Activated CD8-positive, alpha-beta memory T cell treated with anti-CD3 and anti-CD28 coated beads for 4 hours (primary cell): ENCODE measurements around the gene KIF16B.

Experiments
- DNase-seq, 2 donors: peaks; one replicate each; pipeline ENCODE4 v3.0.0-alpha.2; 2020; ENCODE audit warnings: low read depth in 2 of 2

KIF16B gene

DNA sequence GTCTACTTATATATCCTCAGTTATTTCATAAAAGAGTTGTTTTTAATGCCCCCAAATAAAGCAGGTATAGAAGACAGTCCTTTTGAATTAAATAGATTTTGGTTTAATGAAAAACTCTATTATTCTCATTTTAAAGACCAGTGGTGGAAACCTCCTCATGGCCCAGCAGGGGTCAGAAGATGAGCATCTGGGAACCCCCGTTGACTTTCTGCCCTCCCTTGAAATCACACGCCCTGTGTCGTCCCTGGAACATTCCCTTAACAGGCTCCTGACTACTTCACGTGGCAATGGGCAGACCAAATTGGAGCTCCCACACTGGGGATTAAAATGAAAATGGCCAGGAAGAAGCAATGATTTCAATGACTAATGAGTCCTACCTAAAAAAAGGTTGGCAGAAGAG lies 220.9 kb downstream of the KIF16B start:
- no peak for DNase-seq

DNA sequence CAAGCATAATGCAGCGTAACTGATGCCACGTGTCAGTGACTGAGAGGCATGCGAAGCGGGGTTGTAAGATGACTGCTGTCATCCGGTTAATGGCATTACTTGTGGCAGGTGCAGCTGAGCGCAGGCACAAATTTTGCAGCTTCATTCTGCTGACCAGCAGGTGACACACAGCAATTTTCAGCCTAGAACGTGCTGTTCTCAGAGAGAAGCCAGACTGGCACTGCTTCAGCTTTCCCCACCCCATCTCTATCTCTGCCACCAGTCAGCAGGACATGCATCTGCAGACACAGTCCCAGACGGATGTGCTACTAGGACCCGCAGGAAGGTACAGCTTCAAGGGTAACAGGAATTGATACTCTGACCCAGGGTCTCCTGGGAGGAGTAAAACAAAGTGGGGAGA lies 221.8 kb downstream of the KIF16B start:
- DNase-seq = no peak

DNA sequence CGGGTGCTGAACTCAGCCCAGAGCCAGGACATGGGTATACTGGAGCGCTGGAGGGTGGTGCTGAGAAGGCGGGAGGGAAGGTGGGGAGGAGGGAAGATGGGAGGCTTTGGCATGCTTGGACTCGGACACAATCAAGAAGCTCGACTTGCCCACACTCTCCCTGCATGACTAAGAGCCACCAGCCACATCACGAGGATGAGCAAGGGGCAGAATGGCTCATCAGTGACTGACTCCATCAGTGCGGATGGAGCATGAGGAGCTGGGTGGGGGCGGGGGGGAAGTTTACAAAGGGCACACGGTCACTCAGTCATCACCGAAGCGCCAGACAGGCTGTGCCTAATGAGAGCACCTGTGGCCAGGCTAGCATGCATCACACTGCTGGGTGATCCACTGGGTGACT lies 222.8 kb downstream of the KIF16B start:
- DNase-seq = no peak

DNA sequence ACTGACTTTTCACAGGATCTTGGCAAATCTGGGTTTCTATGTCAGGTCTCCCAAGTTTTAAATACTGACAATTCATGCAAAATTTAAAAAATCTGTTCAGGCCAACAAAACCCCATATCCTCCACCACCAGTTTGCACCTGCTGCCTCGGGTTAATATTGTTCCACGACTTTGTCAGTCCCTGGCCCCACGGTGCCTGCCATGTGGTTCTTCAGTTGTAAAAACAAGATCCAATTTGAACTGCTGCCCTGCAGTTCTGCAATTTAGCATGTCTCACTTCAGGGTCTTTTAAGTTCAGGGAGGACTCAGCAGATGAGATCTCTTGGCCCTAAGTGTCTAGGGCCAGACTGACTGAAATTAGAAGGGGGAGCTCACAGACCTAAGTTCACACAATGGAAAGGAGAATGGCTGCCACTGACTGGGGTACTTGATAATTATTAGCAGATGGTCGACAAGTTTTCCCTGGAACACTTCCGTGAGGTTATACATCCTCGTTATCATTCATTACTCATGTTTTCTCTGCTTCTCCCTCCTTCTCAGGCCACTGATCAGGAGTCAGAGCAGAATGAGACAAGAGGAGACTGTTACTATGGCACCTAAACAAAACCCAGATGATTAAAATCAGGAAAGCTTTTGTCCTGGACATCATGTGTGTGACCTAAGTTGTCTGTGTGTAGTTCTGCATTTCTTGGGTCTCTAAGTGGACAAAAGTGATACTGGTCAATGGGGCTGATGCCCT lies 223.6 kb downstream of the KIF16B start:
- DNase-seq = no peak

DNA sequence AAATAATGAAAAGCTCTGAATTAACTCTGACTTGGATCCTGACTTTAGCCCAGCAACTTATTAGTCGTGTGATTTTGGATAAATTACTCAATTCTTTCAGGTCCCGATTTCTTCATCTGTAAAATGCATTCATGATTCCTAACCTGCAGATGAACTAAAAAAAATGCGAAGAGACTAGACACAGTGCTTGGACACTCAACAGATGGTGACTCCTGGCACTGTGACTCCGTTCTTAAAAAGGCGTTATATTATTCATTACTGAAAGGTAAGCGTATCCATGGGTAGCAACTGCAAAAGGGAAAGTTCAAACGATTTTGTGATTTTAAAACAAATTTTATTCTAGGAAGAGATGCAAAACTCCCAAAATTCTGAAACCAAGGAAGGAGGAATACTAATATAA lies 226.3 kb downstream of the KIF16B start:
- no peak for DNase-seq

DNA sequence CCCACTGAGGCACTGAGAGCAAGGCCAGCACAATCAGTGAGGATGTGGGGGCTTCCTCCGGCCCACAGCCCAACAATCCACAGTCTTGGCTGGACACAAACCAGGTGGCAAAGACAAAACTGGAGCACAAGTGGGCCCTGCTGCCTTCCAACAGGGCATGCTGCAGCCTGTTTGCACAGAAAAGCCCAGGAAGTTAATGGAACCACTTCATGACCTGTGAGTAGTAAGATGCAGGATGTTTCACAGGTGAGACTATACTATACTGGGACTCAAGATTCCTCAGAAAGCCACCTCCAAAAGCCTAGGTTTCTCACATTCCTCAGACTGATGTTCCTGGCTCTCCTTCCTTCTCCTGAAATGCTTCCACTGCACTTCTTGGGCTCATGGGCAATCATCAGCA lies 235.5 kb downstream of the KIF16B start:
- no peak for DNase-seq

DNA sequence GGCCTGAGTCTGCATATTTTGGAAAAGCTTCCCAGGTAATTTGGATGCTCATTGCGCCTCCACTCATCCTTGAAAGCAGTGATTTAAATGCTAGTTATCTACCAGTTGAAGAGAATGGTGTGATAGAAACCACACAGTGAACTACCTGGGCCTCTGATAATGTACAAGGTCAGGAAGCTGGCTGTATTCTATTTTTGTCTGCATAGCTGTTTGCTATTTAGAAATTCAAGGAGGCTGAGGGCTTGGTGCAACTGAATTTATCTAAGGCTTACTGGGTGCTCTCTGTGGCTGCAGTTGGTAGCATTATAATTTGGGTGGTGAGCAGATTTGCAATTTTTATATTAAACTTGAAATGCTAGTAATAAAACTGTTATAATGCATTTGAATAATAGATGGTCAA lies 245.6 kb downstream of the KIF16B start:
- no peak for DNase-seq

DNA sequence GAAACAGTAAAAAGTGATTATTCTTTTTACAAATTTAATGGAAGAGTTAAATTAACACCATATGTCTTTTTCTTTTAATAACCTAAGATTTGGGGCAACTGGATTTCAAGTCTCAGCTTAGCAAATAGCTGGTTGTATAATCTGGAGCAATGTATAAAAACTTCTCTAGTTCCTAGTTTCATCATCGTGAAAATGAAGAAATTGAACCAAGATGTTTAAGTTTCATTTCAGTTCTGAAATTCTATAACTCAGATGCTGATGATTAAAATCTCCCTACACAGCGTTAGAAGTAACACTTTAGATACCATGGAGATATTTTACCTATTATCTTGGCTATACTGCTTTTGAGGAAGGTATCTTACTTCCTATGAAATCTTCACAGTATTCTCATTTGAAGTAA lies 252.0 kb downstream of the KIF16B start:
- DNase-seq = no peak

DNA sequence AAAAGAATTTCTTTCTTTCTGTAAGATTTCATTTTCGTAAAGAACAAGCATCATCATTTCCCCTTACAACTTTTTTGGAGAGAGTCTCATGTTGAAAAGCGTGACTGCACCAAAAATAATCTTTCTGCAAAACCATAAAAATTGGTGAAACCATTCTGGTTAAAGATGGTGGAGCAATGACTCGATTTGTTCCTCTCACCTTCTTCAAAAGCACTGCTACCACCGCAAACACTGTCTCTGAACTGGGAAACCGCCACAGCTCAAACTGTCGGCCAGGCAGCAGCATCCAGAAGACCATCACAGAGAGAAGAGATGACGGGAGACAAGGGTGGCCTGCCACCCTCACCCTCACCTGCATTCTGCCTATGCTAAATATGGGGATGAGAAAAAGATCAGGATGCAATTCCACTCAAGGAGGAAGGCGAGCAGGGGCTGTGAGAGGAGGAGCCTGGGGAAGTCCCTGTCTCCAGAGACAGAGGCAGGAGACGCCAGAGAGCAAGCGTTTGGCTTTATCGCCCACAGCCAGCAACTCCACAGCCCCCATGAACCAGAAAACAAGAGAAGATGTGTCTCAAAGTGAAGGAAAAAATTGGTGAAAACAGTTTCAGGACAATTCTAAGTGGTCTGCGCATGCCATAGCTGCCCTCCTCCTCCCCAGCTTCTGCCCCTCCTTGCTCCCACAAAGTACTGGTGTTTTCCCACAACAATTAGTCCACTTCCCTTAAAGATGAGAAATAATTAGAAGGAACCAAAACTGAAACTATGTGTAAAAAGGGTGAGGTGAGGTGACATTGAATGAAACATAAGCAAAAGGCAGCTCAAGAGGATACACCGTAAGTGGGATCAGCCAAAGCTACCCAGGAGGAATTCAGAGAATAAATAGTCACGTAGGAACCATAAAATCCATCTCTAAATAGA lies 255.5 kb downstream of the KIF16B start:
- DNase-seq = no peak

DNA sequence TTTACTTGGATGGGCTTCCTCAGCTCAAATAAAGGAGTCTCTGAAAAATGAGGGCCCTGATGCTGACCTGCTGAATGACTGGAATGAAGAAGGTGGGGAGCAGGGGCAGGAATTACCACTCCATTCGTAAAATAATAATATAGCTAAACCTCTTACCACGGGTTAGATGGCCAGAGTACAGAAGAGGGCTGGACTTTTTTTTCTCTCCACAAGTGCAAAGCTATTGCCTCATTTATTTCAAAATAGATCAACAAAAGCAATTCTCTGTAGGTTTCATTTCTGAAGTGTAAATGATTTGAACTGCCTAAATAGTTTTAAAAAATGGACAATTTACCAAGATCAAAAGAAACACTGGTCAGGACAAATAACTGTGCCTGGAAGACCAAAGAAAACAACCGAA lies 256.7 kb downstream of the KIF16B start:
- DNase-seq = no peak

DNA sequence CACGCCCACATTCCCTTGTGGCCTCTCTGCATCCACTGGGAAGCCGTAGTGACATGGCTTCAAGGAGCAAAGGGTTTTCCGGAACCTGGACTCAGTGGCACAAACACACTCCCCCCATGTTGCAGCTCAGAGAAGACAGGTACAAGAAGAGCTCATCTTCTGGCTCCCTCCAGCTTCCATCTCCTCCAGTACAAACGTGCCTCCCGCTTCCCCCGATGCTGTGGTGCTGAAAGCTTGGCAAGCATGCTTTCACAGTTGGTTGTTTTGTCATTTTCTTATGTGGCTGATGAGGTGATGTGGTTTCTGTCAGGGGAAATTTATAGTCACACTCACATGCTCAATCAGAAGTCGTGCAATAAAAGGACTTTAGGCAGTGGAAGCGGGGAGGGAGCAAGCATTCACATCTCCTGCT lies 258.5 kb downstream of the KIF16B start:
- DNase-seq = no peak

DNA sequence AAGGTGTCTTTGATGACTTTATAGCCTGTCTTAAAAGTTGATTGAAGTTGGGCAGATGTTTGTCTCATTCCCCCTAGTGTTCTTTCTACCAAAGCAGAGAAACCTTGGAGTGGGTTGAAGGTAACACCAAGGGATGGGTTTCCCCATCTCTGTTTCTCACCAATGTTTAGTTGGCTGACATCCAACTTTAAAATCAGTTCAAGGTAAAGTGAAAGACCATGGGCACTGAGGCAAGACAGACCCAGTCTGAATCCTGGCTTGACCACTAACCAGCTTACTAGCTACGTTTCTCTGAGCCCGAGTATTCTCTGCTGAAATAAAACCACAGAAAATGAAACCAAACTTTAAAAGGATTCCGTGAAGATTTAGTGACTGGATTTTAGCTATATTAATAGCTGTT lies 258.9 kb downstream of the KIF16B start:
- DNase-seq = no peak

DNA sequence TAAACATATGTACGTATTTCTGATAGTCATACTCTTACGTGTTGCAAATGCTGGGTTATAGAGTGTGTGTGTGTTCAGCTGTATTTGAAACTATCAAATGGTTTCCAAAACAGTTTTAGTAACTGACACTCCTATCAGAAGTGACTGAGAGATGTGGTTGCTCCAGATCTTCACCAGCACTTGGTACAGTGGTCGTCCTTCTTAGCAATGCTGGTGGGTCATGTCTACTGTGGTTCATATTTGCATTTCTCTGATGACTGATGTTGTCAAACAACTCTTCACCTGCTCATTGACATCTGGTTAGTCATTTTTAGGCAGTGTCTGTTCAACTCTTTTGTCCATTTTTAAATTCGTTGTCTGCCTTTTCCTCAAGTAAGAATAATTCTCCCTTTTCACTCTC lies 259.3 kb downstream of the KIF16B start:
- DNase-seq = no peak

DNA sequence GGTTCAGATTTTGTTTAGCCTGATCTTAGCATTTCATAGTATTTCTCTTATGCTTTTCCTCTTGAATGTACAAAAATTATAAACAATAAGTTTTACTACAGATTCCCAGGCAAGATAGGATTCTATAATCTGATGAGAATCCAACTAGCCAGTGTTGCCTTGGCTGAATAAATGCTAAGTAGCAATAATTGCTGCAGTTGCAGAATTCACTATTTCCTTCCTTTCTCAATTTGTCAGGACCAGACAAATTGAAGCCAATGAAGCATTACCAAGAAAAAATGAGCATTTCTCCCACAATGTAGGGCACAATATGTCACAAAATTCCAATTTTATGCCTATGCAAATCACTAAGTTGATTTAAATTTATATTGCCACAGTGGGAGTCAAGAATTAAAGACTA lies 260.2 kb downstream of the KIF16B start:
- DNase-seq = no peak

DNA sequence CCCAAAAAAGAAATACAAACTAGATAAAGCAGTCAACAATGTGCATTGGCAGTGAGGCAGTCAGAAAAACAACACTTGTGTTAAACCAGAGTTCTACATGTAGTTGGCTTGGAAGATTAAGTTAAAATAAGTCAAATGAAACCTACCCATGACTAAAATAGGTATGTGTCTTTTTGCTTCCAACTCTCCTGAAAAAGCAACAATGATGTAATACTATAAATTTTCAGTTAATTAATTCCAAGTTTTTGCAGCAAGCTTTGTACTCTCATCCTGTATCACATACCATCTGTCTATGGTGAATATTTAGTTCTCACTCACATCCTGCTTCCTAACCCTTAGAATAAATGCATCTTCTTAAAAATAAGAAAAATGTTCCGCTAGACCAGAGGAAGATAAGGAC lies 261.5 kb downstream of the KIF16B start:
- DNase-seq = no peak

DNA sequence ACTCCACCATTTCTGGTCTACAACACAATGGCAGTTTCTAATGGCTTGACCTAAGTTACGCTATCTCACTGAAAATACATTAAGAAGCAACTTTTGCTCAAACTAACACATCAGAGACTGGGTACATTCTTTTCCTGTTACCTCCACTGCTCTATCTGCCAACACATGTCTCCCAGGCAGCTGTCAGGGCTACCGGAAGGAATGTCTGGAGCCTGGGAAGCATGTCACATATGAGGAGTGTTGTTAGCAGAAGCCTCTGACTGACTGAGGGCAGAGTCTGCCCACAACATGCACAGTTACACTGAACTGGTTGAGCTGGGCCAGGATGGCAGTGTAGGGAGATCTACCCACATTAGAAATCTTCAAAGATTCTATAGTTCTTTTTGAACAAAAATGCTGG lies 264.5 kb downstream of the KIF16B start:
- DNase-seq = no peak

DNA sequence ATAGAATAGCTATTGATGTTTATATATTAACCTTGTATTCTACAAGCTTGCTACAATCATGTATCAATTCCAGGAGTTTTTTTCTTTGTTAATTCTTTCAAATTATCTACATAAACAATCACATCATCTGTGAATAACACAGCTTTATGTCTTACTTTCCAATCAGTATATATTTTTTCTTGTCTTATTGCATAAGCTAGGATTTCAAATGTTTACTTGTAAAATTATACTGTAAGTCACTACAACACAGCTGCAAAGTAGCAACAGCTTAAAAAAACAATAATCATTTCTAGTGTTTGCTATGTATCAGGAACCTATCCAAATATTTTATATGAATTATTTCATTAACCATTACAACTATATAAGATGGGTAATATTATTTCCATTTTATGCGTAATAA lies 270.4 kb downstream of the KIF16B start:
- no peak for DNase-seq

DNA sequence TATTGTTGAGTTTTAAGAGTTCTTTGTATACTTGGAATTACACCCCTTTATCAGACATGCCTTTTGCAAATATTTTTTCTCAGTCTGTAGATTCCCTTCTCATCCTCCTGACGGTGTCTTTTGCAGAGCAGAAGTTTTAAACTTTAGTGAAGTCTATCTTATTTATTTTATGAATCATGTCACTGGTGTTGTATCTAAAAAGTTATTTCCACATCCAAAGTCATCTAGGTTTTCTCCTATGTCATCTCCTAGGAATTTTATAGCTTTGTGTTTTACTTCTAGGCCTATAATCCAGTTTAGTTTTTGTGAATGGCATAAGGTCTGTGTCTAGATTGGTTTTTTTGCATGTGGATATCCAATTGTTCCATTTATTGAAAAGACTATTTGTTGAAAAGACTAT lies 271.3 kb downstream of the KIF16B start:
- no peak for DNase-seq

DNA sequence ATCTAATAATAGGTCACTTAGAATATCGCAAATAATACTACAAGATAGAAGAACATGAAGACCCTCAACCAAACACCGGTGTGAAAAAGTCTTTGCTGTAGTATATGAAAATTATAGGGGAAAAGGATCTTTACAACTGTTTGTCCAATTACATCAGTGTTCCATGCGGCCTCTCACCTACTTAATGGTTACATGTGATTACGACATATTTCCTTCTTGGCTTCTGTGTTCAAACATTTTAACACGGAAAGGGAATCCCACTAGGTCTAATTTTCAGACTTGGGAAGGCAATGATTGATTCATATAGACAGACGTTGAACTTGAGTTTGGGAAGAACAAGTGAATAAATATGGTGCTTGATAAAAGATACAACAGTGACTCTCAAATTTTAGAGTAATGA lies 273.4 kb downstream of the KIF16B start:
- no peak for DNase-seq

DNA sequence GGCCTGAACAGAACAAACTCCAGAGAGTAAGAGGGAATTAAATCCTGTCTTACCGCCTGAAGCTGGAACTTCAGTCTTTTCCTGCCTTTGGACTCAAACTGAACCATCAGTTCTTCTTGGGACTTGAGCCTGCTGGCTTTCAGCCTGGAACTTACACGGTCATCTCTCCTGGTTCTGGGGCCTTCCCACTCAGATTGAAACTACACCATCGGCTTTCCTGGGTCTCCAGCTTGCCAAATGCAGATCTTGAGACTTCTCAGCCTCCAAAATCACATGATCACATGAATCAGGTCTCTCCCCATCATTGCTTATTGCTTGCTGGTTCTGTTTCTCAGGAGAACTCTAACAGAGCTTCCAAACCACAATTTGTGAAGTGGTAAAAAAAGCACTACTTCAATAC lies 276.3 kb downstream of the KIF16B start:
- no peak for DNase-seq

DNA sequence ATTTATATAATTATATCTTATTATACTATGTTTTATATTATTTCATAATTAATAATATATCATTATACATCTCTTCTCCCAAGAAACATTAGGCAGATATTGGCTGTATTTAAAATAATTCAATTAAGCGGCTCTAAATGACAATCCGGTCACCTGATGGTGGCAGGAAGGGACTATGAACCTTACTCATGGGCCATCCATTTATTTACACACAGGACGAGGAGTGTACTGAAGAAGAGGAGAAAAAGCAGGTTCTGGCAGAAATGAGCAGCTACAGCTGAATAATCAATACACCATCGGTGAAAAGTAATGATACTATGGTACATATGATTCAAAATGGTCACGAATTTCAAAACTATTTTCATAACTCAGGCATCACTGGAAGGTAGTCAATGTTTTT lies 277.7 kb downstream of the KIF16B start:
- DNase-seq = no peak

DNA sequence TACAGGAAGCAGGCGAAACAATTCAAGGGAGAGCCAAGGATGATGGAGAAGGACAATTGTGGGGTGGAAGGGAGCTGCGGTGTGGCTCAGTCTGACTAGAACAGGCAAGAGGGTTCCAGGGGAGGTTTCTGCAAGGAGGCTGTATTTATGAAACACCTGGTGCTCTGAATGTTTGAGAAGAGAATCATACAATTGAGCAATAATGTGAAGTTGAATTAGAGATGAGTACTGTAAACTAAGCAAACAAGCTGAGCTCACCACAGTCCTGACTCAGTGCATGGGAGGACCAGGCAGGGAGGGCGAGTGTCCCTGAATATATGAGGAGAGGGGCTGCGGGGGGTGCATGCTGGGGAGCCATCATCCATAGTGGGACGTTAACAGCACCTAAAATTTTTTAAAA lies 279.7 kb downstream of the KIF16B start:
- DNase-seq = no peak

DNA sequence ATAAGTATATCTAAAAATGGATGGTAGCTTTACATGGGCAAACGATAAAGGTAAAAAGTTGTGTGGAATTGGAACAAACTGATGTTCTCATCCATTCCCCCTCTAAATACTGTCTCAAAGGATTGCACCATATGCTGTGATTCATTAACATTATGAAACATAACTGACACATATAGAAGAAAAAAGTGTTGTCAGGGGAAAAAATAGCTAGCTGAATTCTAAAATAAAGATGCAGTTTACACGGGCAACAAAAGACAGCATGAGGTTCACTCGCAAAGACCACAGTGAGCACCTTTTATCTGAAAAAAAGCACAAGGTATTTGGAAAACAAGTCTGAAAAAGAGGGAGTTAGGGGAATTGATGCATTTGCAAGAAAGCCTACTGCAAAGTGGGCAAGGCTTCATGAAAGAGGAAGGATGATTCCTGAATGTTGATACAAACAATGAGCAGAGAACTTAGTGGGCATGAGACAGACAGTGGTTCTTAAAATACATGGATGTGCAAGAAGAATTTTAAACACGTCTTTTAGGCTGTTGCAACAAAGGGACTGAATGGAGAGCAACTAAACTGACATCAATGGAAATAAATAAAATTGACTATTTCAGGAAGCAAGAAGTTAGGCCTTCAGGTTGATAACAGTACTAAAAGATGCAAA lies 280.9 kb downstream of the KIF16B start:
- no peak for DNase-seq
